Suprapubic skin (tissue), 3 donors: ENCODE results near the gene ARFGEF3.

Experiments
- CTCF ChIP-seq, 2 donors: fragments of 200-600 bp in 1 of 2; fragments of 450-650 bp in 1 of 2; sonication (generic) in 1 of 2; IDR thresholded peaks; one replicate each; pipeline ENCODE4 v1.5.1; 2016 to 2019; ENCODE audit warnings: antibody characterized with exemption in 2 of 2, mild to moderate bottlenecking in 1 of 2, moderate library complexity in 1 of 2
- POLR2AphosphoS5 ChIP-seq, 3 donors: sonication (generic); formaldehyde crosslinking; IDR thresholded peaks; one replicate each; pipeline ENCODE4 v1.6.1; 2017; ENCODE audit warnings: antibody characterized with exemption in 3 of 3

- TF ChIP-seq POLR2AphosphoS5 (IDR thresholded peaks at IDR 0.05) (no peak), CTCF (IDR thresholded peaks at IDR 0.05) (no peak)
These were observed 21.4 kb downstream of the ARFGEF3 start for GRCh38 chr6:138182939-138183789.
